H9 (cell line): ENCODE measurements around the gene HS1BP3. TPM values are rescaled to one million over a fixed set of nuclear protein-coding genes. Genes with fewer than 3 reads are reported as not detected.

Experiments used
- DNase-seq: peaks from one replicate; pipeline ENCODE4 v3.0.0-alpha.2; 2017
- H2AFZ ChIP-seq: one replicate; pipeline ENCODE4 v1.6.1; 2013; ENCODE audit warnings: mild to moderate bottlenecking, low read length, control low read depth, moderate library complexity
- H2AK5ac ChIP-seq: 2 replicates; pipeline ENCODE4 v1.6.1; 2013; ENCODE audit warnings: low read length, control low read depth, mixed read lengths; ENCODE audit not compliant: insufficient read length
- H2BK120ac ChIP-seq: one replicate; pipeline ENCODE4 v1.6.1; 2013; ENCODE audit warnings: low read depth, mild to moderate bottlenecking, low read length, control low read depth, inconsistent platforms; ENCODE audit not compliant: poor library complexity, severe bottlenecking
- H2BK12ac ChIP-seq: 2 replicates; pipeline ENCODE4 v1.6.1; 2013; ENCODE audit warnings: low read length, control low read depth, mixed read lengths, low read depth; ENCODE audit not compliant: insufficient read length
- H2BK15ac ChIP-seq: 2 replicates; pipeline ENCODE4 v1.6.1; 2013; ENCODE audit warnings: low read depth, low read length, control low read depth
- H2BK20ac ChIP-seq: one replicate; pipeline ENCODE4 v1.6.1; 2013; ENCODE audit warnings: low read depth, mild to moderate bottlenecking, low read length, control low read depth, inconsistent platforms; ENCODE audit not compliant: poor library complexity, severe bottlenecking
- H2BK5ac ChIP-seq: 2 replicates; pipeline ENCODE4 v1.6.1; 2013; ENCODE audit warnings: low read length, control low read depth, mixed read lengths; ENCODE audit not compliant: insufficient read length
- H3K14ac ChIP-seq: 2 replicates; pipeline ENCODE4 v1.6.1; 2013; ENCODE audit warnings: low read length, control low read depth; ENCODE audit not compliant: insufficient read depth
- H3K18ac ChIP-seq: 2 replicates; pipeline ENCODE4 v1.6.1; 2013; ENCODE audit warnings: low read depth, mild to moderate bottlenecking, mixed read lengths, low read length, control low read depth; ENCODE audit not compliant: insufficient read length
- H3K23ac ChIP-seq: 2 replicates; pipeline ENCODE4 v1.6.1; 2013; ENCODE audit warnings: low read length, control low read depth, mixed read lengths, low read depth; ENCODE audit not compliant: insufficient read length
- H3K23me2 ChIP-seq: 2 replicates; pipeline ENCODE4 v1.6.1; 2013; ENCODE audit warnings: low read depth, mild to moderate bottlenecking, mixed read lengths, low read length, control low read depth; ENCODE audit not compliant: insufficient read length, poor library complexity, severe bottlenecking
- H3K27ac ChIP-seq: 2 replicates; pipeline ENCODE4 v1.5.1; 2013; ENCODE audit warnings: low read length, control low read depth, mixed read lengths, low read depth; ENCODE audit not compliant: insufficient read length
- H3K27me3 ChIP-seq: 2 replicates; pipeline ENCODE4 v1.6.1; 2013; ENCODE audit warnings: low read length, control low read depth, inconsistent platforms; ENCODE audit not compliant: insufficient read depth
- H3K4ac ChIP-seq: 2 replicates; pipeline ENCODE4 v1.6.1; 2013; ENCODE audit warnings: low read depth, mild to moderate bottlenecking, control low read depth, inconsistent platforms, low read length, moderate library complexity
- H3K4me1 ChIP-seq: 2 replicates; pipeline ENCODE4 v1.6.1; 2013; ENCODE audit warnings: low read length, control low read depth, inconsistent platforms; ENCODE audit not compliant: insufficient read depth
- H3K4me2 ChIP-seq: 2 replicates; pipeline ENCODE4 v1.6.1; 2013; ENCODE audit warnings: low read length, control low read depth, mixed read lengths; ENCODE audit not compliant: insufficient read length, insufficient read depth
- H3K56ac ChIP-seq: 2 replicates; pipeline ENCODE4 v1.6.1; 2013; ENCODE audit warnings: low read depth, mild to moderate bottlenecking, mixed read lengths, low read length, control low read depth; ENCODE audit not compliant: insufficient read length
- H3K79me1 ChIP-seq: 2 replicates; pipeline ENCODE4 v1.6.1; 2013; ENCODE audit warnings: low read depth, mild to moderate bottlenecking, moderate library complexity, low read length, control low read depth, inconsistent platforms; ENCODE audit not compliant: insufficient read depth, poor library complexity, severe bottlenecking
- H3K79me2 ChIP-seq: 2 replicates; pipeline ENCODE4 v1.6.1; 2013; ENCODE audit warnings: low read length, control low read depth, inconsistent platforms; ENCODE audit not compliant: insufficient read depth
- H3K9ac ChIP-seq: 2 replicates; pipeline ENCODE4 v1.6.1; 2013; ENCODE audit warnings: low read length, control low read depth, mixed read lengths; ENCODE audit not compliant: insufficient read length; ENCODE audit errors: extremely low read depth
- H3K9me3 ChIP-seq: one replicate; pipeline ENCODE4 v1.6.1; 2013; ENCODE audit warnings: low read depth, low read length, inconsistent platforms; ENCODE audit not compliant: control insufficient read depth
- H3T11ph ChIP-seq: one replicate; pipeline ENCODE4 v1.6.1; 2013; ENCODE audit warnings: mild to moderate bottlenecking, low read length, control low read depth, inconsistent platforms
- H4K20me1 ChIP-seq: one replicate; pipeline ENCODE4 v1.6.1; 2013; ENCODE audit not compliant: control insufficient read depth, insufficient read length, insufficient read depth
- H4K5ac ChIP-seq: 2 replicates; pipeline ENCODE4 v1.6.1; 2013; ENCODE audit warnings: low read depth, mild to moderate bottlenecking, mixed read lengths, low read length, control low read depth; ENCODE audit not compliant: insufficient read length
- H4K8ac ChIP-seq: replicated peaks from 2 replicates; pipeline ENCODE4 v1.6.1; 2013; ENCODE audit warnings: low read length, control low read depth, mixed read lengths, low read depth; ENCODE audit not compliant: insufficient read length
- H4K91ac ChIP-seq: 2 replicates; pipeline ENCODE4 v1.6.1; 2013; ENCODE audit warnings: low read depth, mild to moderate bottlenecking, moderate library complexity, mixed read lengths, low read length, control low read depth; ENCODE audit not compliant: insufficient read length
- H3K27ac Mint-ChIP-seq, 3 experiments: 2 replicates in 2 of 3; 3 replicates in 1 of 3; pipeline ENCODE4 v1.8.0; 2020 to 2021; ENCODE audit warnings: mixed read lengths in 3 of 3, mild to moderate bottlenecking in 1 of 3, moderate library complexity in 1 of 3
- H3K27me3 Mint-ChIP-seq: 2 replicates; pipeline ENCODE4 v1.8.0; 2021; ENCODE audit warnings: low read depth, mild to moderate bottlenecking, moderate library complexity, mixed read lengths
- H3K36me3 Mint-ChIP-seq, 3 experiments: 2 replicates in 2 of 3; 3 replicates in 1 of 3; pipeline ENCODE4 v1.8.0; 2020 to 2021; ENCODE audit warnings: low read depth in 3 of 3, mixed read lengths in 3 of 3; ENCODE audit not compliant: insufficient read depth in 1 of 3
- H3K4me1 Mint-ChIP-seq, 2 experiments: 2 replicates each; pipeline ENCODE4 v1.8.0; 2020; ENCODE audit warnings: mixed read lengths in 2 of 2
- H3K4me3 Mint-ChIP-seq, 2 experiments: 2 replicates in 1 of 2; 3 replicates in 1 of 2; pipeline ENCODE4 v1.8.0; 2020 to 2021; ENCODE audit warnings: mild to moderate bottlenecking in 2 of 2, mixed read lengths in 2 of 2, moderate library complexity in 1 of 2
- H3K9me3 Mint-ChIP-seq, 2 experiments: 2 replicates in 1 of 2; 3 replicates in 1 of 2; pipeline ENCODE4 v1.8.0; 2020; ENCODE audit warnings: mild to moderate bottlenecking in 2 of 2, mixed read lengths in 2 of 2, moderate library complexity in 1 of 2
- CTCF ChIP-seq: fragments of 200-600 bp; sonication (generic); conservative IDR thresholded peaks from 3 replicates; pipeline ENCODE4 v1.8.0; 2021; ENCODE audit warnings: antibody characterized with exemption, mild to moderate bottlenecking
- WGBS: extraction: QIAGEN DNeasy Blood & Tissue Kit; methylation state at CpG from one replicate; pipeline ENCODE4 v1.1.7; 2013; ENCODE audit warnings: missing lambda C conversion rate, low lambda C conversion rate, mixed read lengths; ENCODE audit not compliant: insufficient read length; ENCODE audit errors: extremely low coverage; 5-methylcytosine and 5-hydroxymethylcytosine counted together
- total RNA-seq: library from RNA; stranded (reverse); gene quantifications from 2 replicates; pipeline ENCODE4 v1.2.1, GENCODE V29; 2021

Gene HS1BP3
- total RNA-seq, 1 experiment from 2014 or later, result 11.1 TPM

- Histone ChIP-seq H2BK5ac (no peak overlapping the region), H2AFZ (no peak overlapping the region), H3K23me2 (no peaks in the 10 kb centered on the region), H3T11ph (no peak overlapping the region), H3K56ac (no peak overlapping the region), H2BK15ac (no peak overlapping the region), H3K27me3 (peaks cover 7% of the 10 kb centered on the region; the same call in 1 of the 2 replicates), H2AK5ac (no peak overlapping the region), H3K79me1 (no peaks in the 10 kb centered on the region), H4K91ac (no peak overlapping the region), H3K9ac (no peak overlapping the region), H3K4ac (no peak overlapping the region), H3K4me2 (no peak overlapping the region), H3K27ac (no peak overlapping the region), H4K5ac (no peak overlapping the region), H2BK120ac (no peak overlapping the region), H3K4me1 (no peaks in the 10 kb centered on the region), H2BK12ac (no peak overlapping the region), H3K18ac (no peak overlapping the region), H3K23ac (no peak overlapping the region), H4K8ac (no peak overlapping the region), H3K9me3 (no peaks in the 10 kb centered on the region), H3K79me2 (no peaks in the 10 kb centered on the region), H4K20me1 (no peaks in the 10 kb centered on the region), H3K14ac (no peak overlapping the region), H2BK20ac (no peak overlapping the region)
- WGBS, result no CpG with 5 or more reads among the region's 4 CpGs
- H3K4me3 Mint-ChIP-seq, result no peak overlapping the region
- no peaks in the 10 kb centered on the region for H3K9me3 Mint-ChIP-seq
- no peak overlapping the region for H3K27ac Mint-ChIP-seq
- DNase-seq, result no peak
- no peaks in the 10 kb centered on the region; a peak in 1 of 7 replicates for H3K36me3 Mint-ChIP-seq
- peaks cover 5 to 20% of the 10 kb centered on the region in 2 experiments for H3K4me1 Mint-ChIP-seq
- TF ChIP-seq CTCF, result no peak
- H3K27me3 Mint-ChIP-seq, result peaks cover 63% of the 10 kb centered on the region
Measured at GRCh38 chr2:20657522-20658235, 6.8 kb upstream of the HS1BP3 start.
